NT2/D1 (cell line): ENCODE data around the gene NXPE3.

ENCODE experiments used
- YY1 ChIP-seq: IDR thresholded peaks from 2 replicates; pipeline ENCODE4 v1.6.1; 2011; ENCODE audit not compliant: insufficient read length, insufficient read depth
- ZNF274 ChIP-seq: IDR thresholded peaks from 2 replicates; pipeline ENCODE4 v1.6.1; 2011; ENCODE audit warnings: mild to moderate bottlenecking, low read depth, low read length

DNA sequence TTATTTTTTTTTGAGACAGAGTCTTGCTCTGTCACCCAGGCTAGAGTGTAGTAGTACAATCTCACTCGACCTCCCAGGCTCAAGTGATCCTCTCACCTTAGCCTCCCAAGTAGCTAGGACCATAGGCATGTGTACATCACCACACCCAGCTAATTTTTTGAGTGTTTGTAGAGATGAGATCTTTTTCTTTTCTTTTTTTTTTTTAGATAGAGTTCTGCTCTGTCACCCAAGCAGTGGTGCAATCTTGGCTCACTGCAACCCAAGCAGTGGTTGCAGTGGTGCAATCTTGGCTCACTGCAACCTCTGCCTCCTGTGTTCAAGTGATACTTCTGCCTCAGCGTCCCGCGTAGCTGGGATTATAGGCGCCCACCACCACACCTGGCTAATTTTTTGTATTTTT, 49.4 kb upstream of the NXPE3 start:
- TF ChIP-seq YY1 (no peak), ZNF274 (no peak)
